Fibroblast of lung (primary cell): ENCODE measurements around the gene MAML3.

Experiments
- CTCF ChIP-seq, 2 donors: IDR thresholded peaks in 1 of 2; conservative IDR thresholded peaks in 1 of 2; 1 replicate in 1 of 2; 2 replicates in 1 of 2; pipeline ENCODE4 v1.5.1; 2011 to 2012; ENCODE audit warnings: low read length in 2 of 2, control low read depth in 1 of 2, inconsistent platforms in 1 of 2, low read depth in 1 of 2, mild to moderate bottlenecking in 1 of 2
- EZH2 ChIP-seq: IDR thresholded peaks from 2 replicates; pipeline ENCODE4 v1.5.1; 2012; ENCODE audit warnings: low read length, control low read depth, mild to moderate bottlenecking; ENCODE audit errors: missing control alignments

DNA sequence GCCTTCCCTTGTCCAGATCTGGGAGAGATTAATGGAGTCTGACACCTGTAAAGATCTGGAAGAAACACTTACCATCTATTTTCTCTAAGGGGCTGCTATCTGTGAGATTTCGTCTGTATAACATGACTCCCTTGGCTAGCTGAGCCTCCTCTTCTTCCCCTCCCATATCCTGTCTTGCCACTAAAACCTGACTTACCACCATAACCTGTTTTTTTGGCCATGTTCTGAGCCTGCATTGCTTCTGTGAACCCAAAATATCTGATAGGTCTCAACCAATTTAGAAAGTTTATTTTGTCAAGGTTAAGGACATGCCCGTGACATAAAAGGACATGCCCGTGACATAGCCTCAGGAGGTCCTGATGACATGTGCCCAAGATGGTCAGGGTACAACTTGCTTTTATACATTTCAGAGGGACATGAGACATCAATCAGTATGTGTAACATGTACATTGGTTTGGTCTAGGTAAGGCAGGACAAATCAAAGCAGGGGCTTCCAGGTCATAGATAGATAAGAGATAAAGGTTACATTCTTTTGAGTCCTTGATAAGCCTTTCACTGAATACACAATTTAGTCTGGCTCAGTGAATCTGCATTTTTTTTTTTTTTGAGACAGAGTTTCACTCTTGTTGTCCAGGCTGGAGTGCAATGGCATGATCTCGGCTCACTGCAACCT is 476.9 kb downstream of the MAML3 start:
- TF ChIP-seq EZH2 (no peak), CTCF (conservative IDR thresholded peaks at IDR 0.05 in 1 of 2, IDR thresholded peaks at IDR 0.05 in 1 of 2; ENCODE audit: low read depth in 1 of 2, low read length in 2 of 2) (no peak)
